Measurements from ENCODE around the gene TRIO. TPM values are rescaled to one million over a fixed set of nuclear protein-coding genes. Genes with fewer than 3 reads are reported as not detected.

The TRIO gene
- total RNA-seq, 4 donors from 2014 or later, result 21.2 to 105 (median 47.6) TPM

GRCh38 chr5:14476786-14477435, 333.8 kb downstream of the TRIO start:
- TF ChIP-seq CTCF (IDR thresholded peaks at IDR 0.05) (no peak), POLR2A (IDR thresholded peaks at IDR 0.05) (no peak)
- 68 to 79% methylated on average over 4 of the region's 4 CpGs for WGBS, 2 donors
- peaks cover 4 to 97% (median 23%) of the 10 kb centered on the region in 3 donors for H3K36me3 ChIP-seq
- H3K9me3 ChIP-seq, result no peaks in the 10 kb centered on the region
- H3K4me3 ChIP-seq, result no peak overlapping the region
- intact Hi-C loops (cut with DNase I), result no loop called here
- no peaks in the 10 kb centered on the region for H3K4me1 ChIP-seq
- no peak overlapping the region for H3K27ac ChIP-seq
- H3K27me3 ChIP-seq, result no peaks in the 10 kb centered on the region
- DNase-seq, result no peak

- Histone ChIP-seq H3K36me3 (peaks cover 4 to 99% (median 31%) of the 10 kb centered on the region in 3 donors), H3K4me1 (no peaks in the 10 kb centered on the region), H3K4me3 (no peak overlapping the region), H3K27me3 (no peaks in the 10 kb centered on the region), H3K27ac (no peak overlapping the region), H3K9me3 (no peaks in the 10 kb centered on the region)
- intact Hi-C loops (cut with DNase I), result no loop called here
- WGBS, 2 donors, result 91 to 93% methylated on average over 3 of the region's 3 CpGs
- TF ChIP-seq POLR2A (IDR thresholded peaks at IDR 0.05) (no peak), CTCF (IDR thresholded peaks at IDR 0.05) (no peak)
- no peak for DNase-seq
Measured at GRCh38 chr5:14479143-14479696, 336.1 kb downstream of the TRIO start.

GRCh38 chr5:14481349-14481748, 338.2 kb downstream of the TRIO start:
- no peaks in the 10 kb centered on the region for H3K27me3 ChIP-seq
- TF ChIP-seq POLR2A (IDR thresholded peaks at IDR 0.05), result no peak
- TF ChIP-seq CTCF (IDR thresholded peaks at IDR 0.05), result no peak
- peaks cover 0 to 100% (median 20%) of the 10 kb centered on the region in 3 donors for H3K36me3 ChIP-seq
- WGBS, 2 donors, result 87 to 94% methylated on average over 8 of the region's 8 CpGs
- H3K4me3 ChIP-seq, result no peak overlapping the region
- no peak overlapping the region for H3K27ac ChIP-seq
- no peak for DNase-seq
- H3K4me1 ChIP-seq, result no peaks in the 10 kb centered on the region
- no peaks in the 10 kb centered on the region for H3K9me3 ChIP-seq
- intact Hi-C loops (cut with DNase I), result no loop called here

GRCh38 chr5:14482085-14482484, 338.9 kb downstream of the TRIO start:
- 77% methylated on average over 5 of the region's 5 CpGs for WGBS, 2 donors
- Histone ChIP-seq H3K27me3 (no peaks in the 10 kb centered on the region), H3K27ac (no peak overlapping the region), H3K36me3 (peaks cover 0 to 100% (median 20%) of the 10 kb centered on the region in 3 donors), H3K4me3 (no peak overlapping the region), H3K4me1 (no peaks in the 10 kb centered on the region), H3K9me3 (no peaks in the 10 kb centered on the region)
- DNase-seq, result no peak
- intact Hi-C loops (cut with DNase I), result no loop called here
- TF ChIP-seq CTCF (IDR thresholded peaks at IDR 0.05) (no peak), POLR2A (IDR thresholded peaks at IDR 0.05) (no peak)

- H3K27ac ChIP-seq, result no peak overlapping the region
- H3K4me3 ChIP-seq, result no peak overlapping the region
- DNase-seq, result no peak
- H3K4me1 ChIP-seq, result no peaks in the 10 kb centered on the region
- no peaks in the 10 kb centered on the region for H3K9me3 ChIP-seq
- no peaks in the 10 kb centered on the region for H3K27me3 ChIP-seq
- peaks cover 11 to 100% (median 28%) of the 10 kb centered on the region in 3 donors for H3K36me3 ChIP-seq
- intact Hi-C loops (cut with DNase I), result no loop called here
- TF ChIP-seq POLR2A (IDR thresholded peaks at IDR 0.05), result no peak
- TF ChIP-seq CTCF (IDR thresholded peaks at IDR 0.05), result no peak
- WGBS, 2 donors, result 81 to 96% methylated on average over 8 to 9 of the region's 16 CpGs
Measured at GRCh38 chr5:14483504-14484157, 340.5 kb downstream of the TRIO start.
